ENCODE data around the gene FEZF2. TPM values are rescaled to one million over a fixed set of nuclear protein-coding genes. Genes with fewer than 3 reads are reported as not detected.

The FEZF2 gene
- total RNA-seq: not detected
- not detected for polyA plus RNA-seq
- long read RNA-seq, donor 1: 0 reads
- long read RNA-seq, donor 2: 0 reads
- long read RNA-seq, donor 3: 0 reads

DNA sequence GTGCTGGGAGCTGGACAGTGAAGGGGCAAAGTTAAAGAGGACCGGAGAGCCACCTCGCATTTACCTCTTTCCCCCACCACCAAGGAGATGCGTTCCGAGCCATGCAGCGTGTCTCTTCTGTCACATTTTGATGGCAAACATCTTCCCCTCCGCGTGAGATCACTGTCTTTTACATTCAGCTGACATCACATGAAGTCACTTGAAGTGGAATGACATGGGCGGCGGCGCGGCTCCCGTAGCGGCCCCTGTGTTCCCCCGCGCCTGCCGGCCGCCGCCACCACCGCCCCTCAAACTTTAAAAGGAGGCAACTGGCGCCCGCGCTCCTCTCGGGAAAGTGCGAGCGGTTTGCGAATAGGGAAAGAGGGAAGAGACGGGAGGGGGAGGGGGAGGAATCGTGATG is at the start of gene FEZF2:
TSS of gene FEZF2 (minus strand) at position 336 of the 400 bp plus-strand sequence. CDS start 682 bp downstream, outside the sequence.
- H3K9me3 ChIP-seq: no peaks in the 10 kb centered on the region
- H3K4me1 ChIP-seq: peaks cover 0 to 64% (median 14%) of the 10 kb centered on the region in 12 donors
- TF ChIP-seq POLR2A (IDR thresholded peaks at IDR 0.05): no peak
- TF ChIP-seq, protein P1, sequence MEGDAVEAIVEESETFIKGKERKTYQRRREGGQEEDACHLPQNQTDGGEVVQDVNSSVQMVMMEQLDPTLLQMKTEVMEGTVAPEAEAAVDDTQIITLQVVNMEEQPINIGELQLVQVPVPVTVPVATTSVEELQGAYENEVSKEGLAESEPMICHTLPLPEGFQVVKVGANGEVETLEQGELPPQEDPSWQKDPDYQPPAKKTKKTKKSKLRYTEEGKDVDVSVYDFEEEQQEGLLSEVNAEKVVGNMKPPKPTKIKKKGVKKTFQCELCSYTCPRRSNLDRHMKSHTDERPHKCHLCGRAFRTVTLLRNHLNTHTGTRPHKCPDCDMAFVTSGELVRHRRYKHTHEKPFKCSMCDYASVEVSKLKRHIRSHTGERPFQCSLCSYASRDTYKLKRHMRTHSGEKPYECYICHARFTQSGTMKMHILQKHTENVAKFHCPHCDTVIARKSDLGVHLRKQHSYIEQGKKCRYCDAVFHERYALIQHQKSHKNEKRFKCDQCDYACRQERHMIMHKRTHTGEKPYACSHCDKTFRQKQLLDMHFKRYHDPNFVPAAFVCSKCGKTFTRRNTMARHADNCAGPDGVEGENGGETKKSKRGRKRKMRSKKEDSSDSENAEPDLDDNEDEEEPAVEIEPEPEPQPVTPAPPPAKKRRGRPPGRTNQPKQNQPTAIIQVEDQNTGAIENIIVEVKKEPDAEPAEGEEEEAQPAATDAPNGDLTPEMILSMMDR (IDR thresholded peaks at IDR 0.05): no peak
- H3K36me3 ChIP-seq: no peaks in the 10 kb centered on the region
- intact Hi-C loops (cut with DNase I): no loop called here
- no peak for DNase-seq
- H3K27ac ChIP-seq: no peak within 1 kb of the TSS
- no peak for ATAC-seq
- 1 to 2% (median 1%) methylated on average over 28 of the region's 28 CpGs for WGBS, 4 donors
- peak within 1 kb of the TSS in 11 of 12 donors; percentile 4 to 42 (median 24) for H3K4me3 ChIP-seq
- H3K27me3 ChIP-seq: peaks cover 77 to 100% (median 98%) of the 10 kb centered on the region in 9 donors

- WGBS, 4 donors: 84 to 89% (median 86%) methylated on average over 10 of the region's 10 CpGs
- peaks cover 0 to 4% (median 0%) of the 10 kb centered on the region in 9 donors for H3K27me3 ChIP-seq
- ATAC-seq: no peak
- TF ChIP-seq, protein P1 (IDR thresholded peaks at IDR 0.05): no peak
- TF ChIP-seq POLR2A (IDR thresholded peaks at IDR 0.05): no peak
- H3K9me3 ChIP-seq: no peaks in the 10 kb centered on the region
- H3K4me3 ChIP-seq: no peak overlapping the region
- DNase-seq: no peak
- no peaks in the 10 kb centered on the region for H3K4me1 ChIP-seq
- intact Hi-C loops (cut with DNase I): no loop called here
- H3K36me3 ChIP-seq: no peaks in the 10 kb centered on the region
- no peak overlapping the region for H3K27ac ChIP-seq
Measured at GRCh38 chr3:62421207-62421606, 47.9 kb upstream of the FEZF2 start.

GRCh38 chr3:62416144-62416543 is 42.8 kb upstream of the FEZF2 start:
- no peak for ATAC-seq
- 54 to 63% (median 61%) methylated on average over 3 of the region's 3 CpGs for WGBS, 4 donors
- H3K27me3 ChIP-seq: no peaks in the 10 kb centered on the region
- H3K27ac ChIP-seq: no peak overlapping the region
- H3K36me3 ChIP-seq: no peaks in the 10 kb centered on the region
- intact Hi-C loops (cut with DNase I): no loop called here
- no peak overlapping the region for H3K4me3 ChIP-seq
- no peaks in the 10 kb centered on the region for H3K9me3 ChIP-seq
- no peaks in the 10 kb centered on the region for H3K4me1 ChIP-seq
- TF ChIP-seq, protein P1 (IDR thresholded peaks at IDR 0.05): no peak
- TF ChIP-seq POLR2A (IDR thresholded peaks at IDR 0.05): no peak
- DNase-seq: no peak

GRCh38 chr3:62415312-62415801 is 42.0 kb upstream of the FEZF2 start:
- WGBS, 4 donors: 48 to 55% (median 51%) methylated on average over 9 of the region's 9 CpGs
- Histone ChIP-seq H3K4me1 (no peaks in the 10 kb centered on the region), H3K9me3 (no peaks in the 10 kb centered on the region), H3K36me3 (no peaks in the 10 kb centered on the region), H3K27ac (no peak overlapping the region), H3K4me3 (no peak overlapping the region), H3K27me3 (no peaks in the 10 kb centered on the region)
- no peak for DNase-seq
- intact Hi-C loops (cut with DNase I): no loop called here
- ATAC-seq: no peak
- TF ChIP-seq POLR2A (IDR thresholded peaks at IDR 0.05): no peak
- TF ChIP-seq, protein P1 (IDR thresholded peaks at IDR 0.05): no peak
